Fibroblast of lung (primary cell): Measurements from ENCODE around the gene WDHD1. TPM values are rescaled to one million over a fixed set of nuclear protein-coding genes. Genes with fewer than 3 reads are reported as not detected.

Source experiments
- DNase-seq, 2 donors: peaks; one replicate each; pipeline versions ENCODE4 v3.0.0 to v3.0.0-alpha.2; 2010; ENCODE audit warnings: low read depth in 2 of 2
- H2AFZ ChIP-seq: 2 replicates; pipeline ENCODE4 v1.5.1; 2012; ENCODE audit warnings: low read length, control low read depth, inconsistent platforms
- H3K27ac ChIP-seq: 2 replicates; pipeline ENCODE4 v1.5.1; 2011; ENCODE audit warnings: low read length, control low read depth; ENCODE audit not compliant: insufficient read depth
- H3K27me3 ChIP-seq: 2 replicates; pipeline ENCODE4 v1.5.1; 2011; ENCODE audit warnings: mild to moderate bottlenecking, low read length; ENCODE audit not compliant: control insufficient read depth, insufficient read depth
- H3K36me3 ChIP-seq: 2 replicates; pipeline ENCODE4 v1.5.1; 2011; ENCODE audit warnings: low read length; ENCODE audit not compliant: control insufficient read depth, insufficient read depth
- H3K4me1 ChIP-seq: 2 replicates; pipeline ENCODE4 v1.5.1; 2011; ENCODE audit warnings: low read length; ENCODE audit not compliant: control insufficient read depth, insufficient read depth; ENCODE audit errors: extremely low read depth
- H3K4me2 ChIP-seq: 2 replicates; pipeline ENCODE4 v1.5.1; 2011; ENCODE audit warnings: low read length, control low read depth; ENCODE audit not compliant: insufficient read depth; ENCODE audit errors: extremely low read depth
- H3K4me3 ChIP-seq, 4 experiments: fragments of 200-600 bp in 1 of 4; sonication (generic) in 1 of 4; replicated peaks in 1 of 4; 2 replicates each; pipeline ENCODE4 v1.5.1; 2011 to 2016; ENCODE audit warnings: low read length in 4 of 4, low read depth in 3 of 4, mild to moderate bottlenecking in 3 of 4, control low read depth in 2 of 4, inconsistent platforms in 1 of 4, mixed read lengths in 1 of 4; ENCODE audit not compliant: insufficient read depth in 1 of 4; ENCODE audit errors: control extremely low read depth in 1 of 4
- H3K79me2 ChIP-seq: 2 replicates; pipeline ENCODE4 v1.5.1; 2012; ENCODE audit warnings: mild to moderate bottlenecking, low read length, inconsistent platforms; ENCODE audit not compliant: control insufficient read depth, insufficient read depth
- H3K9ac ChIP-seq: 2 replicates; pipeline ENCODE4 v1.5.1; 2011; ENCODE audit warnings: mild to moderate bottlenecking, low read length, control low read depth; ENCODE audit not compliant: insufficient read depth
- H3K9me3 ChIP-seq: 2 replicates; pipeline ENCODE4 v1.5.1; 2012; ENCODE audit warnings: low read depth, low read length; ENCODE audit not compliant: control insufficient read depth, insufficient read depth
- H4K20me1 ChIP-seq: 2 replicates; pipeline ENCODE4 v1.5.1; 2011; ENCODE audit warnings: low read length; ENCODE audit not compliant: control insufficient read depth, insufficient read depth; ENCODE audit errors: extremely low read depth
- CTCF ChIP-seq, 2 donors: IDR thresholded peaks in 1 of 2; conservative IDR thresholded peaks in 1 of 2; 1 replicate in 1 of 2; 2 replicates in 1 of 2; pipeline ENCODE4 v1.5.1; 2011 to 2012; ENCODE audit warnings: low read length in 2 of 2, control low read depth in 1 of 2, inconsistent platforms in 1 of 2, low read depth in 1 of 2, mild to moderate bottlenecking in 1 of 2
- EZH2 ChIP-seq: IDR thresholded peaks from 2 replicates; pipeline ENCODE4 v1.5.1; 2012; ENCODE audit warnings: low read length, control low read depth, mild to moderate bottlenecking; ENCODE audit errors: missing control alignments
- polyA minus RNA-seq: library from RNA; depleted of rRNA, polyadenylated mRNA; stranded (reverse); fragments of >200 nt; gene quantifications from 2 replicates; pipeline ENCODE4 v1.2.3, GENCODE V29; 2011; ENCODE audit warnings: low replicate concordance
- polyA plus RNA-seq, 2 donors: library from polyadenylated mRNA; depleted of rRNA in 1 of 2; stranded (reverse) in 1 of 2; unstranded in 1 of 2; fragments of >200 nt; gene quantifications; 2 replicates each; pipeline ENCODE4 v1.2.1, GENCODE V29; 2011 to 2012; ENCODE audit warnings: missing spikeins in 1 of 2
- total RNA-seq: library from RNA; depleted of rRNA; stranded (reverse); fragments of >200 nt; gene quantifications from 2 replicates; pipeline ENCODE4 v1.2.1, GENCODE V29; 2014

Gene WDHD1, protein sequence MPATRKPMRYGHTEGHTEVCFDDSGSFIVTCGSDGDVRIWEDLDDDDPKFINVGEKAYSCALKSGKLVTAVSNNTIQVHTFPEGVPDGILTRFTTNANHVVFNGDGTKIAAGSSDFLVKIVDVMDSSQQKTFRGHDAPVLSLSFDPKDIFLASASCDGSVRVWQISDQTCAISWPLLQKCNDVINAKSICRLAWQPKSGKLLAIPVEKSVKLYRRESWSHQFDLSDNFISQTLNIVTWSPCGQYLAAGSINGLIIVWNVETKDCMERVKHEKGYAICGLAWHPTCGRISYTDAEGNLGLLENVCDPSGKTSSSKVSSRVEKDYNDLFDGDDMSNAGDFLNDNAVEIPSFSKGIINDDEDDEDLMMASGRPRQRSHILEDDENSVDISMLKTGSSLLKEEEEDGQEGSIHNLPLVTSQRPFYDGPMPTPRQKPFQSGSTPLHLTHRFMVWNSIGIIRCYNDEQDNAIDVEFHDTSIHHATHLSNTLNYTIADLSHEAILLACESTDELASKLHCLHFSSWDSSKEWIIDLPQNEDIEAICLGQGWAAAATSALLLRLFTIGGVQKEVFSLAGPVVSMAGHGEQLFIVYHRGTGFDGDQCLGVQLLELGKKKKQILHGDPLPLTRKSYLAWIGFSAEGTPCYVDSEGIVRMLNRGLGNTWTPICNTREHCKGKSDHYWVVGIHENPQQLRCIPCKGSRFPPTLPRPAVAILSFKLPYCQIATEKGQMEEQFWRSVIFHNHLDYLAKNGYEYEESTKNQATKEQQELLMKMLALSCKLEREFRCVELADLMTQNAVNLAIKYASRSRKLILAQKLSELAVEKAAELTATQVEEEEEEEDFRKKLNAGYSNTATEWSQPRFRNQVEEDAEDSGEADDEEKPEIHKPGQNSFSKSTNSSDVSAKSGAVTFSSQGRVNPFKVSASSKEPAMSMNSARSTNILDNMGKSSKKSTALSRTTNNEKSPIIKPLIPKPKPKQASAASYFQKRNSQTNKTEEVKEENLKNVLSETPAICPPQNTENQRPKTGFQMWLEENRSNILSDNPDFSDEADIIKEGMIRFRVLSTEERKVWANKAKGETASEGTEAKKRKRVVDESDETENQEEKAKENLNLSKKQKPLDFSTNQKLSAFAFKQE
- 8.6 and 9.8 TPM in 2 replicates for total RNA-seq
- 7.3 and 13.0 TPM in 2 replicates for polyA plus RNA-seq
- polyA plus RNA-seq (2012): 4.8 and 9.7 TPM in 2 replicates
- 1.2 and 2.6 TPM in 2 replicates for polyA minus RNA-seq

- TF ChIP-seq EZH2 (no peak), CTCF (conservative IDR thresholded peaks at IDR 0.05 in 1 of 2, IDR thresholded peaks at IDR 0.05 in 1 of 2; ENCODE audit: low read depth in 1 of 2, low read length in 2 of 2) (peak in 1 of 2 donors; percentile 2)
- H3K4me1 ChIP-seq: peaks cover 4% of the 10 kb centered on the region
- H3K9ac ChIP-seq: peak within 1 kb of the TSS; percentile 94
Measured at GRCh38 chr14:55026793-55027561, at the start of gene WDHD1, which contains the start of gene SOCS4. Gene WDHD1 (minus strand): TSS chr14:55027099. CDS start chr14:55026787, 312 bp downstream. Gene SOCS4 (plus strand): TSS chr14:55027236. CDS start chr14:55043042, 15,806 bp downstream.

GRCh38 chr14:55075628-55076175 lies 48.8 kb upstream of the WDHD1 start:
- H4K20me1 ChIP-seq: no peaks in the 10 kb centered on the region
- TF ChIP-seq CTCF (conservative IDR thresholded peaks at IDR 0.05 in 1 of 2, IDR thresholded peaks at IDR 0.05 in 1 of 2; ENCODE audit: low read depth in 1 of 2, low read length in 2 of 2) (no peak), EZH2 (no peak)
- H3K4me2 ChIP-seq: no peak overlapping the region
- H3K27ac ChIP-seq: no peak overlapping the region
- H3K4me3 ChIP-seq: no peak overlapping the region
- H3K36me3 ChIP-seq: no peaks in the 10 kb centered on the region
- no peaks in the 10 kb centered on the region for H3K9me3 ChIP-seq
- H2AFZ ChIP-seq: no peak overlapping the region
- no peaks in the 10 kb centered on the region for H3K79me2 ChIP-seq
- peak; percentile 27 to 67 for DNase-seq
- no peak overlapping the region for H3K9ac ChIP-seq
- no peaks in the 10 kb centered on the region for H3K27me3 ChIP-seq
- H3K4me1 ChIP-seq: peaks cover 7% of the 10 kb centered on the region

More at GRCh38 chr14:55026793-55027561, at the start of gene WDHD1, which contains the start of gene SOCS4:
- H3K36me3 ChIP-seq: no peaks in the 10 kb centered on the region
- peak within 1 kb of the TSS; percentile 97 for H3K27ac ChIP-seq
- peak; percentile 91 to 92 for DNase-seq
- H3K27me3 ChIP-seq: no peaks in the 10 kb centered on the region
- H3K79me2 ChIP-seq: peaks cover 65% of the 10 kb centered on the region
- peak within 1 kb of the TSS; percentile 97 for H3K4me2 ChIP-seq
- H3K9me3 ChIP-seq: no peaks in the 10 kb centered on the region
- H3K4me3 ChIP-seq: peak within 1 kb of the TSS; percentile 86 to 98 (median 94)
- no peaks in the 10 kb centered on the region for H4K20me1 ChIP-seq
- H2AFZ ChIP-seq: peak within 1 kb of the TSS; percentile 94
